ENCODE results near the gene PARP2. TPM values are rescaled to one million over a fixed set of nuclear protein-coding genes. Genes with fewer than 3 reads are reported as not detected.

The PARP2 gene
- total and polyA plus RNA-seq, 2 experiments from 2014 or later, result 10.1 to 26.0 TPM

DNA sequence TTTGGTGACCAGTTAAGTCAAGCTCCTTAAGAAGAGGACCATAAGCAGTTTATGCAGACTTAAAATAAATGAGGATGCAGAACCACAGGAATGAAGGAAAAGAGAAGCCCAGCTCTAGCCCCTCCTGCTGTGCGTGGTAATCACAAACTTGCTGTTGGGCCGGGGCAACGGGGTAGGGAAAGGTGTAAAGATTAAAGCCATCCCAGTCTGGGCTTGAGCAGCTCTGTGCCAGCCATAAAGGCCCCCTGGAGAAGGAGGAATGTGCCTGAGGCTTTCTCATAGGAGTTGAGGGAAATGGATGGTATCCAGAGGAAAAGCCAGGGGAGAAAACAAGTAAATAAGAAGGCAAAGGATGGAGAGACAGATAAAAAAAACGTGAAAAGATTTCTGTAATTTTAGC, 44.7 kb downstream of the PARP2 start:
- H3K9me2 ChIP-seq (ENCODE audit: insufficient read depth), result no peaks in the 10 kb centered on the region
- no peaks in the 10 kb centered on the region for H3F3A ChIP-seq (ENCODE audit: insufficient read depth)
- H4K20me1 ChIP-seq (ENCODE audit: insufficient read depth), result no peaks in the 10 kb centered on the region
- no peak for DNase-seq
- 61 to 62% methylated on average over 4 of the region's 4 CpGs for WGBS, 2 experiments (ENCODE audit: low coverage in 1 of 2, low lambda C conversion rate in 2 of 2, missing lambda C conversion rate in 2 of 2)
- H3K4me3 ChIP-seq, result no peak overlapping the region
- H3K9me3 ChIP-seq (ENCODE audit: low read depth), result no peaks in the 10 kb centered on the region
- H3K9ac ChIP-seq, result no peak overlapping the region
- H3K4me1 ChIP-seq (ENCODE audit: insufficient read depth), result no peaks in the 10 kb centered on the region
- no peak overlapping the region for H2AFZ ChIP-seq
- in situ Hi-C loops (cut with MboI), result no loop called here
- H3K79me2 ChIP-seq (ENCODE audit: insufficient read depth), result no peaks in the 10 kb centered on the region
- H3K27me3 ChIP-seq (replicated peaks; ENCODE audit: insufficient read depth), result no peaks in the 10 kb centered on the region
- H3K36me3 ChIP-seq (ENCODE audit: low read depth), result peaks cover 59% of the 10 kb centered on the region
- H3K4me2 ChIP-seq (ENCODE audit: unreplicated experiment), result no peak overlapping the region
- TF ChIP-seq EZH2 (IDR thresholded peaks at IDR 0.05; ENCODE audit: insufficient read depth, poor library complexity, severe bottlenecking), result no peak
- no peak for TF ChIP-seq EZH2phosphoT487 (IDR thresholded peaks at IDR 0.05; ENCODE audit: insufficient read depth, low read depth)
- no peak overlapping the region for H3K27ac ChIP-seq

DNA sequence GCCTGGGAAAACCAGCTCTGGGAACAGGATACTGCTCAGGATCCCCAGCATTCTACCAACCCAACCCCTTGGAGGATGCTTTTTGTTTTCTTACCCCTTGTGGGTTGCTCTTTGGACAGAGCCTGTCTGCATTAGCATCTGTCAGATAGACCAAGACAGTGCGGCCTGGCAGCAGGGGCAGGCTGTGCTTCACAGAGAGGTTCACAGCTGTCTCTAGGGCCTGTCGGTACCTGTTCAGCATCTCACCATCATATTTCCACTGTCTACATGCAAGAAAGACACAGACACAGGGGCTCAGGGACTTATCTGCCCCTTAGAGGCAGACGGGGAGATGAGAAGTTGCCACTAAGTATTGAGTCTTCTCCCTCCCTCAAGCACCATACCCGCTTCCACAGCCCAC, 48.1 kb downstream of the PARP2 start:
- TF ChIP-seq EZH2 (IDR thresholded peaks at IDR 0.05; ENCODE audit: insufficient read depth, poor library complexity, severe bottlenecking), result no peak
- no peak for TF ChIP-seq EZH2phosphoT487 (IDR thresholded peaks at IDR 0.05; ENCODE audit: insufficient read depth, low read depth)
- DNase-seq, result no peak
- Histone ChIP-seq H3K36me3 (ENCODE audit: low read depth) (peaks cover 49% of the 10 kb centered on the region), H3K4me2 (ENCODE audit: unreplicated experiment) (no peak overlapping the region), H3K79me2 (ENCODE audit: insufficient read depth) (no peaks in the 10 kb centered on the region), H3K9ac (no peak overlapping the region), H3K9me2 (ENCODE audit: insufficient read depth) (no peaks in the 10 kb centered on the region), H2AFZ (no peak overlapping the region), H3K27me3 (replicated peaks; ENCODE audit: insufficient read depth) (no peaks in the 10 kb centered on the region), H3K4me3 (no peak overlapping the region), H3K9me3 (ENCODE audit: low read depth) (no peaks in the 10 kb centered on the region), H3F3A (ENCODE audit: insufficient read depth) (no peaks in the 10 kb centered on the region), H4K20me1 (ENCODE audit: insufficient read depth) (no peaks in the 10 kb centered on the region), H3K27ac (no peak overlapping the region), H3K4me1 (ENCODE audit: insufficient read depth) (no peaks in the 10 kb centered on the region)
- WGBS, 2 experiments (ENCODE audit: low coverage in 1 of 2, low lambda C conversion rate in 2 of 2, missing lambda C conversion rate in 2 of 2), result 93 to 95% methylated on average over 4 of the region's 4 CpGs
- in situ Hi-C loops (cut with MboI), result no loop called here

DNA sequence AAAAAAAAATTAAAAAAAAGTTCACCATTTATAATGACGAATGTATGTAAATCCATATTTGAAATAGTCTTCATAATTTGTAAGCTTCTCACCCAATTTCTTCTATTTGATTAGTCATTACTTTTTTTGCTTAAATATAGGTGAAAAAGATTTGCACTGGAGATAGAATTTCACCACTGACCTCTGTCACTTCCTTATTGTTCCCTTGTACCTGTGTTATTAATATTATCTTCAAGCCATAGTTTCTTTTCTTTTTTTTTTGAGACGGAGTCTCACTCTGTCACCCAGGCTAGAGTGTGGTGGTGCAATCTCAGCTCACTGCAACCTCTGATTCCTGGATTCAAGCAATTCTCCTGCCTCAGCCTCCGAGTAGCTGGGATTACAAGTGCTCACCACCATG, 54.1 kb downstream of the PARP2 start:
- Histone ChIP-seq H3F3A (ENCODE audit: insufficient read depth) (no peaks in the 10 kb centered on the region), H3K9me3 (ENCODE audit: low read depth) (no peaks in the 10 kb centered on the region), H3K4me1 (ENCODE audit: insufficient read depth) (peaks cover 8% of the 10 kb centered on the region), H3K4me2 (ENCODE audit: unreplicated experiment) (no peak overlapping the region), H3K27ac (no peak overlapping the region), H3K9me2 (ENCODE audit: insufficient read depth) (no peaks in the 10 kb centered on the region), H2AFZ (no peak overlapping the region), H3K27me3 (replicated peaks; ENCODE audit: insufficient read depth) (no peaks in the 10 kb centered on the region), H3K36me3 (ENCODE audit: low read depth) (peaks cover 65% of the 10 kb centered on the region), H4K20me1 (ENCODE audit: insufficient read depth) (no peaks in the 10 kb centered on the region), H3K4me3 (no peak overlapping the region), H3K9ac (no peak overlapping the region), H3K79me2 (ENCODE audit: insufficient read depth) (no peaks in the 10 kb centered on the region)
- no peak for TF ChIP-seq EZH2 (IDR thresholded peaks at IDR 0.05; ENCODE audit: insufficient read depth, poor library complexity, severe bottlenecking)
- no peak for TF ChIP-seq EZH2phosphoT487 (IDR thresholded peaks at IDR 0.05; ENCODE audit: insufficient read depth, low read depth)
- DNase-seq, result no peak
- in situ Hi-C loops (cut with MboI), result no loop called here
- 97 to 98% methylated on average over 3 of the region's 3 CpGs for WGBS, 2 experiments (ENCODE audit: low coverage in 1 of 2, low lambda C conversion rate in 2 of 2, missing lambda C conversion rate in 2 of 2)

DNA sequence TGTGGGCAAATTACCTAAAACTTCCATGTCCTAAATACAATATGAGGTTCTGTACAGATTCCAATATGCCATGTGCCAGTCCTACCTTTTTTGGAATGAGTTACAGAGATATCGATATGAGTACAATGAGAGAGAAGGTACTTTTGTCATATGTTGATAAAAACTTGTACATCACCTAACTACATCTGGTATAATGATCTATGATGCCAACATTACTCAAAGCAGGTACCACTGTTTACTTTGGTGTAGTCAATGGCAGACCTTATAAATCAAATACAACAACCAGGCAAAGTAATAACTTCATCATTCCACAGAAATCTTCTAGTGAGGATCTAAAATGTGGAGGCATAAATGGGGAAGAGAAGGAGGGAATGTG, 57.1 kb downstream of the PARP2 start:
- Histone ChIP-seq H3K27ac (no peak overlapping the region), H3K4me1 (ENCODE audit: insufficient read depth) (peaks cover 8% of the 10 kb centered on the region), H3K9me3 (ENCODE audit: low read depth) (no peaks in the 10 kb centered on the region), H3K27me3 (replicated peaks; ENCODE audit: insufficient read depth) (no peaks in the 10 kb centered on the region), H3K9me2 (ENCODE audit: insufficient read depth) (no peaks in the 10 kb centered on the region), H3K9ac (no peak overlapping the region), H3K4me2 (ENCODE audit: unreplicated experiment) (no peak overlapping the region), H3K4me3 (no peak overlapping the region), H2AFZ (no peak overlapping the region), H4K20me1 (ENCODE audit: insufficient read depth) (no peaks in the 10 kb centered on the region), H3K79me2 (ENCODE audit: insufficient read depth) (peaks cover 17% of the 10 kb centered on the region), H3K36me3 (ENCODE audit: low read depth) (peaks cover 63% of the 10 kb centered on the region), H3F3A (ENCODE audit: insufficient read depth) (no peaks in the 10 kb centered on the region)
- in situ Hi-C loops (cut with MboI), result no loop called here
- TF ChIP-seq EZH2phosphoT487 (IDR thresholded peaks at IDR 0.05; ENCODE audit: insufficient read depth, low read depth) (no peak), EZH2 (IDR thresholded peaks at IDR 0.05; ENCODE audit: insufficient read depth, poor library complexity, severe bottlenecking) (no peak)
- no peak for DNase-seq
- WGBS, 2 experiments (ENCODE audit: low coverage in 1 of 2, low lambda C conversion rate in 2 of 2, missing lambda C conversion rate in 2 of 2), result 95% methylated on average over 1 of the region's 1 CpG

Data from GM23248 (cell line).